Fibroblast of pulmonary artery (primary cell): ENCODE results near the gene ZNF615.
"Not testable (repeated sequence)": the region's sequence is repeated elsewhere in the genome, so short reads cannot be mapped to it uniquely, and the experiment has no call there.

Source experiments
- DNase-seq: peaks from one replicate; pipeline ENCODE4 v3.0.0-alpha.2; 2010; ENCODE audit warnings: low read depth
- H3K4me3 ChIP-seq: replicated peaks from 2 replicates; pipeline ENCODE4 v1.5.1; 2011; ENCODE audit warnings: low read depth, mild to moderate bottlenecking, control low read depth, low read length, moderate library complexity
- CTCF ChIP-seq: IDR thresholded peaks from 2 replicates; pipeline ENCODE4 v1.5.1; 2011; ENCODE audit warnings: mild to moderate bottlenecking, control low read depth, low read length, inconsistent platforms; ENCODE audit errors: missing control alignments

ZNF615 gene

GRCh38 chr19:52007806-52008557, at the start of gene ZNF615:
ZNF615 (minus strand) TSS chr19:52008211; CDS start chr19:52003711, 4,500 bp downstream.
- TF ChIP-seq CTCF, result no peak
- DNase-seq, result peak; percentile 88

GRCh38 chr19:52056480-52056879, 48.5 kb upstream of the ZNF615 start:
- not testable (repeated sequence) for H3K4me3 ChIP-seq, DNase-seq

More at GRCh38 chr19:52007806-52008557, at the start of gene ZNF615:
- peak within 1 kb of the TSS; percentile 99 for H3K4me3 ChIP-seq

GRCh38 chr19:52051736-52052135, 43.7 kb upstream of the ZNF615 start:
- DNase-seq, H3K4me3 ChIP-seq: not testable (repeated sequence)

- DNase-seq, result peak; percentile 96
- TF ChIP-seq CTCF, result no peak
- peak within 1 kb of the TSS; percentile 70 for H3K4me3 ChIP-seq
Observed at GRCh38 chr19:52048555-52049501, 40.8 kb upstream of the ZNF615 start, which contains the start of gene ZNF432. ZNF432 (minus strand) TSS chr19:52048838; CDS start chr19:52046868, 1,970 bp downstream.

GRCh38 chr19:52039169-52039568, 31.2 kb upstream of the ZNF615 start:
- TF ChIP-seq CTCF, result no peak
- DNase-seq, result no peak
- H3K4me3 ChIP-seq, result no peak overlapping the region

GRCh38 chr19:52034051-52034728, 26.2 kb upstream of the ZNF615 start:
- TF ChIP-seq CTCF, result no peak
- DNase-seq, result peak; percentile 13
- no peak overlapping the region for H3K4me3 ChIP-seq

- peak overlapping the region; percentile 96 for H3K4me3 ChIP-seq
- no peak for TF ChIP-seq CTCF
- no peak for DNase-seq
Observed at GRCh38 chr19:52028780-52029123, 20.7 kb upstream of the ZNF615 start.
